WTC11 (cell line): ENCODE results near the gene PCID2. TPM values are rescaled to one million over a fixed set of nuclear protein-coding genes. Genes with fewer than 3 reads are reported as not detected.

Experiments used
- ATAC-seq: fragments of 200-7000 bp; cut with Tn5 transposase; 2 replicates; pipeline ENCODE4 v1.10.0; 2021; ENCODE audit warnings: mild to moderate bottlenecking, moderate library complexity
- CTCF ChIA-PET: fragments of 300-600 bp; sonication (Branson Sonifier 250); formaldehyde crosslinking; loops from one replicate; lab custom pipeline; 2021; ENCODE audit warnings: antibody characterized with exemption; lab: Charles Lee
- POLR2A ChIA-PET: fragments of 350-600 bp; sonication (Branson Sonifier 250); formaldehyde crosslinking; loops from one replicate; lab custom pipeline; 2021; ENCODE audit warnings: antibody characterized with exemption; lab: Charles Lee
- DNase-seq: peaks from one replicate; pipeline ENCODE4 v3.0.0; 2021; ENCODE audit warnings: low spot score
- H3K27ac Mint-ChIP-seq: 2 replicates; pipeline ENCODE4 v1.8.0; 2021; ENCODE audit warnings: mixed read lengths
- H3K27me3 Mint-ChIP-seq: 2 replicates; pipeline ENCODE4 v1.8.0; 2021; ENCODE audit warnings: low read depth, mild to moderate bottlenecking, moderate library complexity, mixed read lengths
- H3K36me3 Mint-ChIP-seq: 2 replicates; pipeline ENCODE4 v1.8.0; 2021; ENCODE audit warnings: mixed read lengths
- H3K4me1 Mint-ChIP-seq: 2 replicates; pipeline ENCODE4 v1.8.0; 2022; ENCODE audit warnings: mixed read lengths
- H3K4me3 Mint-ChIP-seq: 2 replicates; pipeline ENCODE4 v1.8.0; 2021; ENCODE audit warnings: mild to moderate bottlenecking, moderate library complexity, mixed read lengths
- H3K9me3 Mint-ChIP-seq: 2 replicates; pipeline ENCODE4 v1.8.0; 2021; ENCODE audit warnings: mixed read lengths
- AFF4 ChIP-seq: sonication (generic); formaldehyde crosslinking; IDR thresholded peaks from 2 replicates; pipeline ENCODE4 v1.8.1; 2023; ENCODE audit warnings: mild to moderate bottlenecking, missing genetic modification reagents, borderline replicate concordance
- ATF6 ChIP-seq: sonication (generic); formaldehyde crosslinking; IDR thresholded peaks from 2 replicates; pipeline ENCODE4 v1.8.1; 2023; ENCODE audit warnings: mild to moderate bottlenecking, missing genetic modification reagents
- ERG ChIP-seq: fragments of 250-450 bp; sonication (Bioruptor Pico); IDR thresholded peaks from 2 replicates; pipeline ENCODE4 v1.8.0; 2021; ENCODE audit warnings: mild to moderate bottlenecking
- ESRRA ChIP-seq: sonication (generic); formaldehyde crosslinking; IDR thresholded peaks from 2 replicates; pipeline ENCODE4 v1.8.1; 2022; ENCODE audit warnings: mild to moderate bottlenecking, missing genetic modification reagents, borderline replicate concordance
- FOXP1 ChIP-seq: sonication (generic); formaldehyde crosslinking; IDR thresholded peaks from 2 replicates; pipeline ENCODE4 v1.8.0; 2022; ENCODE audit warnings: missing genetic modification reagents, mild to moderate bottlenecking, moderate library complexity, borderline replicate concordance
- GABPB1 ChIP-seq: sonication (generic); formaldehyde crosslinking; IDR thresholded peaks from 2 replicates; pipeline ENCODE4 v1.8.1; 2023; ENCODE audit warnings: mild to moderate bottlenecking, missing genetic modification reagents
- HMGA2 ChIP-seq: fragments of 250-450 bp; sonication (Bioruptor Pico); IDR thresholded peaks from 2 replicates; pipeline ENCODE4 v1.4.0; 2021; ENCODE audit warnings: mild to moderate bottlenecking, moderate library complexity
- IRF1 ChIP-seq: sonication (generic); formaldehyde crosslinking; IDR thresholded peaks from 2 replicates; pipeline ENCODE4 v1.8.0; 2023; ENCODE audit warnings: missing genetic modification reagents
- IRF2 ChIP-seq: sonication (generic); formaldehyde crosslinking; IDR thresholded peaks from 2 replicates; pipeline ENCODE4 v1.8.0; 2022; ENCODE audit warnings: low read depth, missing genetic modification reagents, borderline replicate concordance
- NR1H2 ChIP-seq: sonication (generic); formaldehyde crosslinking; IDR thresholded peaks from 2 replicates; pipeline ENCODE4 v1.9.0; 2021; ENCODE audit warnings: mild to moderate bottlenecking, moderate library complexity, missing genetic modification reagents
- PRDM15 ChIP-seq: sonication (generic); formaldehyde crosslinking; IDR thresholded peaks from 2 replicates; pipeline ENCODE4 v1.8.0; 2022; ENCODE audit warnings: missing genetic modification reagents
- RELA ChIP-seq: sonication (generic); formaldehyde crosslinking; IDR thresholded peaks from 2 replicates; pipeline ENCODE4 v1.8.1; 2022; ENCODE audit warnings: missing genetic modification reagents, mild to moderate bottlenecking, borderline replicate concordance
- SOX15 ChIP-seq: fragments of 250-450 bp; sonication (Bioruptor Pico); IDR thresholded peaks from 2 replicates; pipeline ENCODE4 v1.9.0; 2021; ENCODE audit warnings: mild to moderate bottlenecking
- TEAD1 ChIP-seq: sonication (generic); formaldehyde crosslinking; IDR thresholded peaks from 2 replicates; pipeline ENCODE4 v1.8.0; 2022; ENCODE audit warnings: mild to moderate bottlenecking, missing genetic modification reagents
- TP53 ChIP-seq: sonication (generic); formaldehyde crosslinking; IDR thresholded peaks from 2 replicates; pipeline ENCODE4 v1.8.1; 2023; ENCODE audit warnings: mild to moderate bottlenecking, missing genetic modification reagents
- ZNF317 ChIP-seq: sonication (generic); formaldehyde crosslinking; IDR thresholded peaks from 2 replicates; pipeline ENCODE4 v1.8.1; 2023; ENCODE audit warnings: low read depth, mild to moderate bottlenecking, moderate library complexity, missing genetic modification reagents, borderline replicate concordance
- ZNF423 ChIP-seq: fragments of 250-450 bp; sonication (Bioruptor Pico); IDR thresholded peaks from 2 replicates; pipeline ENCODE4 v2.1.2; 2022; ENCODE audit warnings: mild to moderate bottlenecking, moderate library complexity
- ZNF532 ChIP-seq: fragments of 250-450 bp; sonication (Bioruptor Pico); IDR thresholded peaks from 2 replicates; pipeline ENCODE4 v1.9.0; 2021; ENCODE audit warnings: mild to moderate bottlenecking, borderline replicate concordance
- ZNF671 ChIP-seq: fragments of 250-450 bp; sonication (Bioruptor Pico); IDR thresholded peaks from 2 replicates; pipeline ENCODE4 v1.8.0; 2021; ENCODE audit warnings: mild to moderate bottlenecking
- total RNA-seq: library from RNA; stranded (reverse); gene quantifications from 3 replicates; pipeline ENCODE4 v1.2.3, GENCODE V29; 2021

Gene PCID2
- total RNA-seq, 1 experiment from 2014 or later, result 69.4 TPM

GRCh38 chr13:113203507-113204377 is 4.7 kb downstream of the PCID2 start (continued):
- no peak for TF ChIP-seq AFF4 (CRISPR knock-in tag)

GRCh38 chr13:113202912-113203311 is 5.6 kb downstream of the PCID2 start:
- DNase-seq (no peak), ATAC-seq (no peak)
- H3K36me3 Mint-ChIP-seq, result peaks cover 41% of the 10 kb centered on the region
- POLR2A ChIA-PET, result no interaction called here
- no peaks in the 10 kb centered on the region for H3K9me3 Mint-ChIP-seq
- peaks cover 24% of the 10 kb centered on the region for H3K4me1 Mint-ChIP-seq
- H3K4me3 Mint-ChIP-seq, result no peak overlapping the region
- peak overlapping the region; percentile 74; the same call in 1 of the 2 replicates for H3K27ac Mint-ChIP-seq
- H3K27me3 Mint-ChIP-seq, result no peaks in the 10 kb centered on the region
- CTCF ChIA-PET, result no interaction called here
- no peak for TF ChIP-seq SOX15 (CRISPR knock-in tag)
- TF ChIP-seq NR1H2 (CRISPR knock-in tag), result no peak
- no peak for TF ChIP-seq FOXP1 (CRISPR knock-in tag)
- no peak for TF ChIP-seq ATF6 (CRISPR knock-in tag)
- no peak for TF ChIP-seq ZNF317 (CRISPR knock-in tag)
- no peak for TF ChIP-seq ESRRA (CRISPR knock-in tag)
- TF ChIP-seq TEAD1 (CRISPR knock-in tag), result no peak
- TF ChIP-seq TP53, result no peak
- no peak for TF ChIP-seq HMGA2 (CRISPR knock-in tag)
- no peak for TF ChIP-seq GABPB1 (CRISPR knock-in tag)
- TF ChIP-seq ZNF532 (CRISPR knock-in tag), result no peak
- no peak for TF ChIP-seq PRDM15 (CRISPR knock-in tag)
- no peak for TF ChIP-seq ZNF671
- TF ChIP-seq RELA (CRISPR knock-in tag), result no peak
- TF ChIP-seq IRF2 (CRISPR knock-in tag), result no peak
- no peak for TF ChIP-seq IRF1 (CRISPR knock-in tag)
- TF ChIP-seq ZNF423 (CRISPR knock-in tag), result no peak
- no peak for TF ChIP-seq ERG (CRISPR knock-in tag)
